GM12878 (cell line): ENCODE measurements around the gene CCDC57.

ENCODE experiments used
- BMI1 ChIP-seq: fragments of 450-650 bp; IDR thresholded peaks from 2 replicates; pipeline ENCODE4 v1.6.1; 2016; ENCODE audit warnings: mild to moderate bottlenecking, moderate library complexity, borderline replicate concordance
- CBX3 ChIP-seq: fragments of 200-600 bp; sonication (generic); IDR thresholded peaks from 2 replicates; pipeline ENCODE4 v1.6.1; 2016; ENCODE audit warnings: low read depth, borderline replicate concordance
- CTCF ChIP-seq, 3 experiments: IDR thresholded peaks in 2 of 3; conservative IDR thresholded peaks in 1 of 3; 2 replicates each; pipeline ENCODE4 v1.5.1; 2011; ENCODE audit warnings: low read depth in 3 of 3, low read length in 3 of 3, mild to moderate bottlenecking in 3 of 3, control low read depth in 2 of 3, moderate library complexity in 2 of 3, inconsistent platforms in 1 of 3, mixed read lengths in 1 of 3; ENCODE audit not compliant: control insufficient read depth in 2 of 3, insufficient read depth in 1 of 3; ENCODE audit errors: extremely low read depth in 1 of 3
- HDAC6 ChIP-seq: fragments of 200-600 bp; sonication (generic); IDR thresholded peaks from one replicate; pipeline ENCODE4 v1.8.0; 2017; ENCODE audit warnings: antibody characterized with exemption; ENCODE audit not compliant: unreplicated experiment

GRCh38 chr17:82198092-82198491 lies 14.6 kb downstream of the CCDC57 start:
- TF ChIP-seq HDAC6: no peak
- TF ChIP-seq BMI1: no peak
- TF ChIP-seq CBX3: no peak
- TF ChIP-seq CTCF (IDR thresholded peaks at IDR 0.05 in 2 of 3, conservative IDR thresholded peaks at IDR 0.05 in 1 of 3; ENCODE audit: control insufficient read depth in 2 of 3, extremely low read depth in 1 of 3, insufficient read depth in 1 of 3, low read depth in 3 of 3, low read length in 3 of 3): no peak
